Measurements from ENCODE around the gene DNAJC6.

DNA sequence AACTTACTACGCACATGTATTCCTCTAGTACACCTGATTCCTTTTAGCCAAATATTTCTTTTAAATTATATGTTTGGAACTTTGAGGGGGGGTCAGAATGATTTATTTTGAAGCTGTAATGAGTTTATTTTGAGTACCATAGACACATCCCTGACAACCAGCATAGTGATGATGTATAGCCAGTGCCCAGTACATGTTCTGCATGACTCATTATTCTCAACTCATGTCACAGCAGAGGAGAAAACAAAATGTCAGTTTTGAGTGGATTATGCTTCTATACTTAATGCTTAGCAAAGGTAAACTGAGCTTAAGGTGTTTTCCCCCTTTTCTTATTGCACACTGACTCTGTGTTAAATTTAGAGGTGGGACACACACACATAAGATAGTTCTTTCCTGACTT is 88.7 kb downstream of the DNAJC6 start:
- no peak for TF ChIP-seq POLR2A (IDR thresholded peaks at IDR 0.05)
- TF ChIP-seq, protein P1, sequence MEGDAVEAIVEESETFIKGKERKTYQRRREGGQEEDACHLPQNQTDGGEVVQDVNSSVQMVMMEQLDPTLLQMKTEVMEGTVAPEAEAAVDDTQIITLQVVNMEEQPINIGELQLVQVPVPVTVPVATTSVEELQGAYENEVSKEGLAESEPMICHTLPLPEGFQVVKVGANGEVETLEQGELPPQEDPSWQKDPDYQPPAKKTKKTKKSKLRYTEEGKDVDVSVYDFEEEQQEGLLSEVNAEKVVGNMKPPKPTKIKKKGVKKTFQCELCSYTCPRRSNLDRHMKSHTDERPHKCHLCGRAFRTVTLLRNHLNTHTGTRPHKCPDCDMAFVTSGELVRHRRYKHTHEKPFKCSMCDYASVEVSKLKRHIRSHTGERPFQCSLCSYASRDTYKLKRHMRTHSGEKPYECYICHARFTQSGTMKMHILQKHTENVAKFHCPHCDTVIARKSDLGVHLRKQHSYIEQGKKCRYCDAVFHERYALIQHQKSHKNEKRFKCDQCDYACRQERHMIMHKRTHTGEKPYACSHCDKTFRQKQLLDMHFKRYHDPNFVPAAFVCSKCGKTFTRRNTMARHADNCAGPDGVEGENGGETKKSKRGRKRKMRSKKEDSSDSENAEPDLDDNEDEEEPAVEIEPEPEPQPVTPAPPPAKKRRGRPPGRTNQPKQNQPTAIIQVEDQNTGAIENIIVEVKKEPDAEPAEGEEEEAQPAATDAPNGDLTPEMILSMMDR (IDR thresholded peaks at IDR 0.05), result no peak

Measured in esophagus squamous epithelium (tissue), 4 donors.